Mucosa of rectum (tissue), 2 donors: ENCODE measurements around the gene CAMK1D.
A peak's percentile ranks its signal among the peaks of the same experiment; 100 is the strongest.
"Not testable (repeated sequence)": the region's sequence is repeated elsewhere in the genome, so short reads cannot be mapped to it uniquely, and the experiment has no call there.

Experiments used
- H3K27ac ChIP-seq, 2 donors: one replicate each; pipeline ENCODE4 v1.7.0; 2013; ENCODE audit warnings: inconsistent platforms in 2 of 2, low read depth in 2 of 2, low read length in 2 of 2
- H3K27me3 ChIP-seq, 2 donors: one replicate each; pipeline ENCODE4 v1.7.0; 2013; ENCODE audit warnings: low read length in 2 of 2; ENCODE audit not compliant: control insufficient read depth in 2 of 2, insufficient read depth in 2 of 2
- H3K36me3 ChIP-seq, 2 donors: one replicate each; pipeline ENCODE4 v1.7.0; 2013; ENCODE audit warnings: low read length in 2 of 2; ENCODE audit not compliant: control insufficient read depth in 2 of 2, insufficient read depth in 2 of 2
- H3K4me1 ChIP-seq, 2 donors: one replicate each; pipeline ENCODE4 v1.7.0; 2013; ENCODE audit warnings: low read length in 2 of 2, mild to moderate bottlenecking in 1 of 2; ENCODE audit not compliant: control insufficient read depth in 2 of 2, insufficient read depth in 2 of 2
- H3K4me3 ChIP-seq, 2 donors: one replicate each; pipeline ENCODE4 v1.7.0; 2013; ENCODE audit warnings: low read length in 2 of 2
- H3K9ac ChIP-seq, 2 donors: one replicate each; pipeline ENCODE4 v1.7.0; 2013; ENCODE audit warnings: low read length in 2 of 2, low read depth in 1 of 2, mild to moderate bottlenecking in 1 of 2
- H3K9me3 ChIP-seq, 2 donors: one replicate each; pipeline ENCODE4 v1.7.0; 2013; ENCODE audit warnings: low read length in 2 of 2; ENCODE audit not compliant: control insufficient read depth in 2 of 2
- donor health status: healthy.
- donor health status: Normal muscosa, but diverticular disease.

CAMK1D gene

DNA sequence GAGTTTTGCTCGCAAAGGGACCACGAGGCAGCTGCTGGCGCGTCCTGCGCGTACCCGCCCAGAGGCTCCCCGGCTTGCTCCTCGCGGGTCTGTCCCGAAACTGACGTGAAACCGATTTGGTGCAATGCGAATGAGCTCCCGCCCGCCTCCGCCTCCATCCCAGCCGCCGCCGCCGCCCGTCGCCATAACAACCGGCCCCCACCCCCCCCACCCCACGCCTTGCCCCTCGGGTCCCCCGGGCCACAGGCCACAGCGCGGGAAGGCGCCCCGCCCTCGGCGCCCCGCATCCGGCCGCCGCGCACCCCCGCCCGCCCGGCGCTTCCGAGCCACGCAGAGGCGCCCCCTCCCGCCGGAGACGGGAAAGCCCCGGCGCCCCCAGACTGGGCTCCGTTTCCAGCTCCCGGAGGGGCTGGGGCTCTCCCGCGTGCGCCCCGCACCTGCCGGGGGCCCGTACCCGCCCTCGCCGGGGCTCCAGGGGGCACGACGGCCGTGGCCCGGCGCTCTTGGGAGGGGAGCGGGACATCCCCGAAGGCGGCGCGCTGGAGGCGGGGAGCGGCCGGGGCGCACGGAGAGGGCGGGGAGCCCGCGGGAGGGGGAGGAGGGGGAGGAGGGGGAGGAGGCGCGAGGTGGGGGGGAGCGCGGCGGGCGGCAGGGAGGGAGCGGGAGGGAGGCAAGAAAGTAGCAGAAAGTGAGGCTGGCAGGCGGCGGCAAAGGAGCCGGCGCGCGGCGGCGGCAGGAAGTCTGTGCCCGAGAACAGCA is at the start of gene CAMK1D:
TSS of gene CAMK1D (plus strand) at position 678 of the 759 bp plus-strand sequence.
- Histone ChIP-seq H3K27me3 (no peaks in the 10 kb centered on the region), H3K9ac (peak within 1 kb of the TSS; percentile 79), H3K27ac (peak within 1 kb of the TSS; percentile 70 to 84), H3K4me1 (peaks cover 17 to 21% of the 10 kb centered on the region in 2 donors), H3K36me3 (no peaks in the 10 kb centered on the region), H3K4me3 (peak within 1 kb of the TSS; percentile 89 to 99), H3K9me3 (no peaks in the 10 kb centered on the region)

DNA sequence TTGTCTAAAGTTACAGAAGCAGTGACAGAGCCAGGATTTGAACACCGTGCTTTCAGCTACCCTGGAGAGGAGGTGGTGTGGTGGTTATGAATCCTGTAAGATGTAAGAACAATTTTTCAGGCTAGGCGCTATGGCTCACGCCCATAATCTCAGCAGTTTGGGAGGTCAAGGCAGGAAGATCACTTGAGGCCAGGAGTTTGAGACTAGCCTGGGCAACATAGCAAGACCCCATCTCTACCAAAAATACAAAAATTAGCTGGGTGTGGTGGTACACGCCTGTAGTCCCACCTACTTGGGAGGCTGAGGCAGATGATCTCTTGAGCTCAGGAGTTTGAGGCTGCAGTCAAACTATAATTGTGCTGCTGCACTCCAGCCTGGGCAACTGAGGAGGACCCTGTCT is 48.3 kb upstream of the CAMK1D start:
- not testable (repeated sequence) for H3K9ac ChIP-seq, H3K4me3 ChIP-seq, H3K9me3 ChIP-seq, H3K4me1 ChIP-seq, H3K27me3 ChIP-seq, H3K36me3 ChIP-seq, H3K27ac ChIP-seq

GRCh38 chr10:12308057-12308456 is 41.3 kb upstream of the CAMK1D start:
- H3K9me3 ChIP-seq = no peaks in the 10 kb centered on the region
- no peaks in the 10 kb centered on the region for H3K36me3 ChIP-seq
- no peaks in the 10 kb centered on the region for H3K4me1 ChIP-seq
- no peak overlapping the region for H3K4me3 ChIP-seq
- H3K27me3 ChIP-seq = no peaks in the 10 kb centered on the region
- H3K9ac ChIP-seq = no peak overlapping the region
- no peak overlapping the region for H3K27ac ChIP-seq

DNA sequence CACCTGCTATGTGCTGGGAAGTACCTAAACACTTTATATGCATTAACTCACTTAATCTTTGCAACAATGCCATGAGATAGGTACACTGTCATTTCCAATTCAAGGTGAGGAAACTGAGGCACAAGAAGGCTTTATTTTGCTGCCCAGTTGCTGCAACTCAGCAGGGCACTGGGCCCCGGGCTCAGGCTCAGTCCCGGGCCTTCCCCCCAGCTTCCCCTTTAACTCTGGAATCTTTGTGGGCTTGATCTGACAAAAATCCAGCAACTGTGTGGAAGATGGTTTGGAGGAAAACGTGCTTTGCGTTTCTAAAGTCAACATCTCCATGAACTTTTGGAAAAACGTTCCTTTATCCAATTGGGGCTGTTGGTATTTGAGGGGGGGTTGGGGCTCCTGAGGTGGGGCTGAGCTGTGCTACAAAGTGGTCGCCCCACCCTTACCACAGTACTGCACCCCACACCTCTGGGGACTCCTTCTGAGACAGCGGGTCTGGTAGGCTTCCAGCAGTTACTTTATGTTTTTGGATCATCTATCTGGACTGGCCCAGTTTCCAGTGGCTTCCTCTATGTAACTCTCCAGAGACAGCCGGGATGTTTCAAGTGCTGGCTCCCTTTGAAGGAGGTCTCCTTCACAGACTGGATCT is 40.5 kb upstream of the CAMK1D start:
- H3K36me3 ChIP-seq = no peaks in the 10 kb centered on the region

DNA sequence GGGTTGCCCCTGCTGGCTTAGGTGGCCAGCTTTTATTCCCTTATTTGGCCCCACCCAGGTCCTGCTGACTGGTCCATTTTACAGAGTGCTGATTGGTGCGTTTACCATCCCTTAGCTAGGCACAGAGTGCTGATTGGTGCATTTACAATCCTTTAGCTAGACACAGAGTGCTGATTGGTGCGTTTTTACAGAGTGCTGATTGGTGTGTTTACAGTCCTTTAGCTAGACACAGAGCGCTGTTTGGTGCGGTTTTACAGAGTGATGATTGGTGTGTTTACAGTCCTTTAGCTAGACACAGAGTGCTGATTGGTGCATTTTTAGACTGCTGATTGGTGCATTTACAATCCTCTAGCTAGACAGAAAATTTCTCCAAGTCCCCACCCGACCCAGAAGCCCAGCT is 39.6 kb upstream of the CAMK1D start:
- not testable (repeated sequence) for H3K9ac ChIP-seq, H3K9me3 ChIP-seq, H3K27me3 ChIP-seq, H3K27ac ChIP-seq, H3K36me3 ChIP-seq, H3K4me3 ChIP-seq, H3K4me1 ChIP-seq

More for the DNA sequence above, 40.5 kb upstream of the CAMK1D start:
- Histone ChIP-seq H3K9ac (no peak overlapping the region), H3K4me1 (no peaks in the 10 kb centered on the region), H3K27ac (no peak overlapping the region), H3K4me3 (no peak overlapping the region), H3K9me3 (no peaks in the 10 kb centered on the region), H3K27me3 (no peaks in the 10 kb centered on the region)

DNA sequence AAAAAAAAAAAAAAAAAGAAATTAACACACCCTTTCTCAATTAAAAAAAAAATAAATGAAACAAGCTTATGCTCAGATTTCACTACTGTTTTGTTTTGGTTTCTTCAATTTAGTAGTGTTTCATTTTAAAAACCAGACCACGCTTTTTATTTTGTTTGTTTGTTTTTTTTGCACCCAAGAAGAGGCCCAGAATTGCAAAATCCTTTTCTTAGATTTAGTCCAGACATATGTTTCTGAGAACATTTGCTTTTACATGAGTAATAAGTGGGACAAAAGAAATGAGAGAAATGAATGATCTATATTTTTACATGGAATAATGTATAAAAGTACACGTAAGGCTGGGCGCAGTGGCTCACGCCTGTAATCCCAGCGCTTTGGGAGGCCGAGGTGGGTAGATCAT is 34.5 kb upstream of the CAMK1D start:
- Histone ChIP-seq H3K4me1 (no peaks in the 10 kb centered on the region), H3K27ac (no peak overlapping the region), H3K27me3 (no peaks in the 10 kb centered on the region), H3K4me3 (no peak overlapping the region), H3K9me3 (no peaks in the 10 kb centered on the region), H3K36me3 (no peaks in the 10 kb centered on the region), H3K9ac (no peak overlapping the region)

- Histone ChIP-seq H3K9me3 (no peaks in the 10 kb centered on the region), H3K27me3 (no peaks in the 10 kb centered on the region), H3K27ac (no peak overlapping the region), H3K4me1 (no peaks in the 10 kb centered on the region), H3K9ac (no peak overlapping the region), H3K36me3 (no peaks in the 10 kb centered on the region), H3K4me3 (no peak overlapping the region)
Measured at GRCh38 chr10:12319076-12319475, 30.3 kb upstream of the CAMK1D start.

DNA sequence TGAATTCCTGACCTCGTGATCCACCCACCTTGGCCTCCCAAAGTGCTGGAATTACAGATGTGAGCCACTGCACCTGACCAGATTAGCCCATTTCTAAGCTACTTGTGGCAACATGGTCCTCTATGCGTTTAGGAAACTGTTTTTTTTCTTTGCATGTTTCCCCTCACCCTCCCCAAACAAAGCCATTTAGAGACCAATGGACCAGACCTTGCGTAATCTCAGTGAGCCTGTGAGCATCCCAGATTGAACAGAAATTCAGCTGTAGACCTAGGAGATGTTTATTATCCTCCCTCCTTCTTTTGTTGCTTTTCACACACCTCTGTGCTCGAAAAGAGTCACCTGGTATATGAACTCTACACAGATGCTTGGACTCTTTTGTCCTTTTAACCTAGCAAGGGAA is 28.5 kb upstream of the CAMK1D start:
- Histone ChIP-seq H3K4me3 (no peak overlapping the region), H3K4me1 (no peaks in the 10 kb centered on the region), H3K9me3 (no peaks in the 10 kb centered on the region), H3K27ac (no peak overlapping the region), H3K9ac (no peak overlapping the region), H3K36me3 (no peaks in the 10 kb centered on the region), H3K27me3 (no peaks in the 10 kb centered on the region)

DNA sequence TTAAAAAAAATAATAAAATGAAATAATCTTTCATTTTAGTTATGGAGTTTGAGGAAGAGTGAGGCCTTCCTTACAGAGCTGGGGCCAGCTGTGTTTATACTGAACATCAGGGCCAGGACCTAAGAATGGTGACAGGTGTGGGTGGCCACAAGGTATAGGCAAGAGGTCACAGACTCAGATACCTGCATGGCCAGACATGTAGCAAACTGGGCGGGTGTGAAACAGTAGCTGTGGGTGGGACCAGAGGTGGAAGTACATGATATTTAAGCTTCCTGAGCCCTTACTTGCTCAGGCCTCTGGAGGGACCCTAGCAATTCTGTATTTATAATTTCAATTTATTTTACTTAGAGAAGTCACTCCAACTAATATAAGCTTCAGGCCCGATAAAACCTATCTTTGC is 27.7 kb upstream of the CAMK1D start:
- Histone ChIP-seq H3K27ac (no peak overlapping the region), H3K27me3 (no peaks in the 10 kb centered on the region), H3K9ac (no peak overlapping the region), H3K4me1 (no peaks in the 10 kb centered on the region), H3K36me3 (no peaks in the 10 kb centered on the region), H3K9me3 (no peaks in the 10 kb centered on the region), H3K4me3 (no peak overlapping the region)

DNA sequence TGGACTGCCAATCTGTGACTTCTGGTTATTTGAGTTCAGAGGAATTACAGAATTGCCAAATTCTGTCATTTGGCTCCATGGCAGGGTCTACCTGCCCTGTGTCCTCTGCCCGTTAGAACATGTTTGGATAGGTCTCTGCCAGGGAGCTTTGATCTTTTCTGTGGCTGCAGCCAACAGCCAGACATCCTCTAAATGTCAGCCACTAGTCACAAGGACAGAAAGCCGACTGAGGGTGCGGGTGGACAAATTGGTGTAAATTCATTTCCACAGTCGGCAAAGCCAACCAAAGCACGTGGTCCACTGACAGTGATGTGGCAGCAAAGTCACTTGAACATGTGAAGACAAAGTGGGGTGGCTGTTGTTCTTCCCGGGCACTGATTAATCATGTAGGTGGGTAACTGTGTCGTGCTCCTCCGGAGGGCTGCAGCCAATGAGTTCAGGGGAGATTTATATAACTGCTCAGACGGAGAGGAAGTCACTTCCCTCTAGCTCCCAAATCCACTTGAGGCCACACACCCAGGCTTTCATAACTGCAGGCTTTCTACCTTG is 26.7 kb upstream of the CAMK1D start:
- Histone ChIP-seq H3K4me1 (no peaks in the 10 kb centered on the region), H3K36me3 (no peaks in the 10 kb centered on the region), H3K4me3 (no peak overlapping the region), H3K27me3 (no peaks in the 10 kb centered on the region), H3K27ac (no peak overlapping the region), H3K9ac (no peak overlapping the region), H3K9me3 (no peaks in the 10 kb centered on the region)
